Small intestine (tissue), 16 donors: ENCODE results near the gene POLR2F. TPM values are rescaled to one million over a fixed set of nuclear protein-coding genes. Genes with fewer than 3 reads are reported as not detected.

Experiments used
- DNase-seq, 2 donors: peaks; one replicate each; pipeline versions ENCODE4 v3.0.0 to v3.0.0-alpha.2; 2013
- FAIRE-seq: peaks from 2 replicates; lab custom pipeline; 2012; peaks lifted over from hg19 to GRCh38; lab: Jason Lieb, UNC
- H3K27ac ChIP-seq, 3 donors: one replicate each; pipeline ENCODE4 v1.5.1; 2013; ENCODE audit warnings: low read length in 2 of 3, mild to moderate bottlenecking in 2 of 3, control low read depth in 1 of 3, inconsistent platforms in 1 of 3, low read depth in 1 of 3, moderate library complexity in 1 of 3
- H3K27me3 ChIP-seq, 3 donors: one replicate each; pipeline ENCODE4 v1.6.1; 2013; ENCODE audit warnings: low read length in 3 of 3, inconsistent platforms in 1 of 3; ENCODE audit not compliant: control insufficient read depth in 3 of 3, insufficient read depth in 3 of 3
- H3K36me3 ChIP-seq, 3 donors: one replicate each; pipeline ENCODE4 v1.6.1; 2013; ENCODE audit warnings: low read length in 3 of 3, inconsistent platforms in 1 of 3, low read depth in 1 of 3, mild to moderate bottlenecking in 1 of 3, moderate library complexity in 1 of 3; ENCODE audit not compliant: control insufficient read depth in 3 of 3, insufficient read depth in 2 of 3
- H3K4me1 ChIP-seq, 3 donors: one replicate each; pipeline ENCODE4 v1.6.1; 2013; ENCODE audit warnings: low read length in 2 of 3, inconsistent platforms in 1 of 3, low read depth in 1 of 3, mild to moderate bottlenecking in 1 of 3, moderate library complexity in 1 of 3; ENCODE audit not compliant: control insufficient read depth in 3 of 3, insufficient read depth in 2 of 3
- H3K4me3 ChIP-seq, 3 donors: one replicate each; pipeline ENCODE4 v1.5.1; 2013; ENCODE audit warnings: low read length in 3 of 3, control low read depth in 1 of 3, inconsistent platforms in 1 of 3, low read depth in 1 of 3, mild to moderate bottlenecking in 1 of 3, moderate library complexity in 1 of 3
- H3K9me3 ChIP-seq, 2 donors: one replicate each; pipeline ENCODE4 v1.6.1; 2013; ENCODE audit warnings: low read depth in 1 of 2, low read length in 1 of 2; ENCODE audit not compliant: control insufficient read depth in 2 of 2, insufficient read depth in 1 of 2
- WGBS, 3 donors: extraction: QIAGEN DNeasy Blood & Tissue Kit; methylation state at CpG; one replicate each; pipeline ENCODE4 v1.1.7; 2013; 5-methylcytosine and 5-hydroxymethylcytosine counted together
- long read RNA-seq, 10 donors: transcript quantifications; one replicate each; lab custom pipeline, GENCODE V29; 2026
- polyA plus RNA-seq, 4 donors: library from polyadenylated mRNA; stranded (reverse) in 3 of 4; unstranded in 1 of 4; fragments of 200-250 nt in 3 of 4; fragments of 120-200 nt in 1 of 4; gene quantifications; one replicate each; pipeline versions ENCODE4 v1.2.1 to v1.2.3, GENCODE V29; 2013
- donor health status: healthy with polysubstance abuse.
- donor health status: control.
- donor health status: control.
- donor health status: Bipolar disorder and iron deficiency.
- donor health status: healthy.

Gene POLR2F
- 100 to 1,000 TPM in 3 of 4 donors, 10 to 100 TPM in 1; 53.7 to 146 (median 107) TPM for polyA plus RNA-seq
- long read RNA-seq, donor 1, transcript POLR2F-205 (5 exons, 2,106 nt), result major isoform, 79 of 100 reads
- long read RNA-seq, donor 1, partial matches to known transcripts, result 6 of 100 reads
- long read RNA-seq, donor 1, other reads (novel, unspliced or antisense), result 8 of 100 reads
- long read RNA-seq, donor 2, transcript POLR2F-205 (5 exons, 2,106 nt), result major isoform, 19 of 24 reads
- long read RNA-seq, donor 2, partial matches to known transcripts, result 0 of 24 reads
- long read RNA-seq, donor 2, other reads (novel, unspliced or antisense), result 5 of 24 reads
- long read RNA-seq, donor 3, transcript POLR2F-205 (5 exons, 2,106 nt), result major isoform, 29 of 46 reads
- long read RNA-seq, donor 3, partial matches to known transcripts, result 5 of 46 reads
- long read RNA-seq, donor 3, other reads (novel, unspliced or antisense), result 5 of 46 reads
- long read RNA-seq, donor 4, partial matches to known transcripts, result 0 of 2 reads
- long read RNA-seq, donor 4, other reads (novel, unspliced or antisense), result 0 of 2 reads
- long read RNA-seq, donor 5, transcript POLR2F-205 (5 exons, 2,106 nt), result major isoform, 10 of 15 reads
- long read RNA-seq, donor 5, partial matches to known transcripts, result 0 of 15 reads
- long read RNA-seq, donor 5, other reads (novel, unspliced or antisense), result 0 of 15 reads
- long read RNA-seq, donor 6, transcript POLR2F-205 (5 exons, 2,106 nt), result major isoform, 26 of 34 reads
- long read RNA-seq, donor 6, partial matches to known transcripts, result 6 of 34 reads
- long read RNA-seq, donor 6, other reads (novel, unspliced or antisense), result 0 of 34 reads
- long read RNA-seq, donor 7, transcript POLR2F-205 (5 exons, 2,106 nt), result major isoform, 105 of 141 reads
- long read RNA-seq, donor 7, partial matches to known transcripts, result 21 of 141 reads
- long read RNA-seq, donor 7, other reads (novel, unspliced or antisense), result 13 of 141 reads
- long read RNA-seq, donor 8, transcript POLR2F-205 (5 exons, 2,106 nt), result major isoform, 7 of 12 reads
- long read RNA-seq, donor 8, partial matches to known transcripts, result 5 of 12 reads
- long read RNA-seq, donor 8, other reads (novel, unspliced or antisense), result 0 of 12 reads
- long read RNA-seq, donor 9, transcript POLR2F-205 (5 exons, 2,106 nt), result major isoform, 7 of 7 reads
- long read RNA-seq, donor 9, partial matches to known transcripts, result 0 of 7 reads
- long read RNA-seq, donor 9, other reads (novel, unspliced or antisense), result 0 of 7 reads
- long read RNA-seq, donor 10, transcript POLR2F-205 (5 exons, 2,106 nt), result major isoform, 51 of 63 reads
- long read RNA-seq, donor 10, transcript POLR2F-214 (1 exons, 1,612 nt), result minor isoform, 5 of 63 reads
- long read RNA-seq, donor 10, partial matches to known transcripts, result 7 of 63 reads
- long read RNA-seq, donor 10, other reads (novel, unspliced or antisense), result 0 of 63 reads

DNA sequence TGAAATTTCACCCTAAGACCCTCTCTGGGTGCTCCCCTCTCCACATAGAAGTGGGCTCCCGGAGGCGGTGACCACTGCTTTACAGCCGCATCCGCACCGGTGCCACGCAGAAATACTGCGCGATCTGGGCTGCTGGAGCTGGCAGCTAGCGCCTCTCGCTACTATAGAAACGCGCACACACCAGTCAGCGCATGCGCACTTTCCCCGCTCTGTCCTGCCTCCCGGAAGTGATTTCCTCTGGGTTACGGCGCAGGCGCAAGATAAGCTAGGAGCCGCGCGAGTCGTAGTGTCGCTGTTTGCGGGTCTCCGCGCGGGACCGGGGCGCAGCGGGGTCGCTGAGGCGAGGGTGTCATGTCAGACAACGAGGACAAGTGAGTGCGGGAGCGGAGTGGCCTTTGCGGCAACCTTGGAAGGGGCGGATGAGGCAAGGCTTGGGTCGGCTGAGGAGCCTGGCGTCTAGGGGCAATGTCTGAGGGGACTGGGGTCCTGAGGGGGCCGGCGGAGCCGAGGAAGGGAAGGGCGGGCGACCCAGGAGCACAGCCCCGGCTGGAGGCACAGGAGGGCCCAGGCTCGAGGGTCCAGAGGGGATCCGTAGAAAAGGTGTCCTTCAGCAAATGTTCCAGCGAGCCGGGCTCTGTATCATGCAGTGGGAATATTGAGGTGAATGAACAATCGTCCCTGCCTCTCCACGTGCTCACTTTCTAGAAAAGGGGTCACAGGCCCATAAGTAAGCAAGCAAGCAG is at the start of gene POLR2F, which contains the start of gene C22orf23:
Gene POLR2F (plus strand): TSS at position 263 of the 743 bp plus-strand sequence. CDS start 89 bp downstream, at position 352.
Gene C22orf23 (minus strand): TSS at position 165 of the 743 bp plus-strand sequence. CDS start 452 bp downstream, outside the sequence.
- no peak for FAIRE-seq
- DNase-seq, result peak; percentile 97
- 0% methylated on average over 45 to 52 of the region's 52 CpGs for WGBS, 3 donors
- Histone ChIP-seq H3K9me3 (no peaks in the 10 kb centered on the region), H3K4me1 (peaks cover 0 to 10% (median 7%) of the 10 kb centered on the region in 3 donors), H3K27me3 (peaks cover 0 to 20% (median 0%) of the 10 kb centered on the region in 3 donors), H3K27ac (peak within 1 kb of the TSS in 2 of 3 donors; percentile 25 to 81), H3K36me3 (peaks cover 2 to 26% (median 8%) of the 10 kb centered on the region in 3 donors), H3K4me3 (peak within 1 kb of the TSS; percentile 79 to 96 (median 84))

DNA sequence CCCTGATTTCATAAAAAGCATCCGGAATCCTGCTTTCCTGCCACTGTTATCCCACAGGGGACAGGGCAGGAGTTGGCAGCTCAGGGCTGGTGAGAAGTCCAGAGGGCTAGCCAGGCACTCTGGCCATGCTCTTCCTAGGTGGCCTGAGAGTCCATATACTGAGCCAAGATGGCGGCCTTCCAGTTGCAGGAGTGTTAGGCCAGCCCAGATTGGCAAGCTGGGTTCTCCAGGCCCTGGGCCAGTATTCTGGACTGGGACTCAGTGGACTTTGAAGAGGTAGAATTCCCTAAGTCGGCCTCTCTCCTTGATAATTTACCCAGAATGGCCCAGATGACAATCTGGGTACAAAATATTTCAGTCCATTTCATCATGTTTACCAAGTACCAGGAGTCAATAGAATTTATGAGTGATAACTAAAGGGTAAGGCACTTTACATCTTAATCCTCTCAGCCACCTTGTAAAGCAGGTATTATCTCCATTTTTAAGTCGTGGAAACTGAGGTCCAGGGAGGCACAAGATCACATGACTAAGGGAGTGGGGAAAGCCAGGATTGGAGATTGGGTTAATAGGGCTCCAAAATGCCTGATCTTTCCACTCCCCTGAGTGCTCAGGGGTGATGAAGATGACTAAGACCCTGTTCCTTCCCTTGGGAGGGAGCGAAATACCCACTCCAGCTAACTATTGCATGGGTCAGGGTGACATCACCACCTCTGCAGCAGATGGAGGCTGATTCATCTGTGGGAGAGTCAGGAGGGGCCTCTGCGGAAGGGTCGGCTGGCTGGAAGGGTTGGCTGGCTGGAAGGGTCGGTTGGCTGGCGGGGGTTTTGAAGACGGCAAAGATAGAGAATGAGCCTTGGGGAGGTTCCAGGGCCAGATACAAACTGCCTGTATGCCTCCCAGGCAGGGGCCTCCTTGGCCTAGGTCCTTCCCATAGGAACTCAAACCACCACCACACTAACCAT is 48.6 kb upstream of the POLR2F start:
- no peak overlapping the region for H3K4me3 ChIP-seq
- FAIRE-seq (no peak), DNase-seq (no peak)

DNA sequence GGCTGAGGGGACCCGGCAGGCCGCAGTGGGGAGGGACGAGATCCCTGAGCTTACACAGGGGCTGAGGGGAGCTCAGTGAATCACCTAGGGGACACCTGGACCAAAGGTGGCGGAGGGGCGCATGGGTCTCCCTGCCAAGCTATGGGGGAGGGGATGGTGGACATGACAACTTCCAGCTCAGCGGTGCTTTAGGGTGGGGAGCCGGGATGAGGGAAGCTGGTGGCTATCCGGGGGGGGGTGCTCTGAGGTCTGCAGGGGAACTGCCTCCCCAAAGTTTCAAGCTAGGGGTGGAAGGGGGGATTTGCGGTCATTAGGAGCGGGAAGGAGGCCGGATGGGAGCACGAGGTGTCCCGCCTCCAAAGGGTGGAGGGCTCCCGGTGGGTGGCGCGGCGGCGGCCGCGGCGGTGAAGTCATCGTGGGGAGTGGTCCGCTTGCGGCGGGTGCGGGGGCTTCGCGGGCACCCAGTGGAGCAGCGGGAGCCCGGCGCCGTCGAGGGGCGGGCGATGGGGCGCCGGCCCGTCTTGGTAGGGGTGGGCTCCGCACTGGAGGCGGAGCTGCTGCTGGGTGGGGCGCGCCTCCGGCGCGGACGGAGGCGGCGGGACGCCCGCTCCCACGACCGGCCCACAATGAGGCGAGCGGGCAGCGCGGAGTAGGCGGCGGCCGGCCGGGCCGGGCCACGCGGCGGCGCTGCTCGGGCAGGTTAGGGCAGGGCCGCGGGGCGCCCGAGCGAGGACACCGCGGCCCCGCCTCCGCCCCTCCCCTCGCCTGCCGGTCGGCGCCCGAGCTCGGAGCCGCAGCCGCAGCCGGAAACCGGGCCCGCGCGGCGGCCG is 47.8 kb upstream of the POLR2F start, which contains the start of gene MICALL1:
Gene MICALL1 (plus strand): TSS at position 764 of the 830 bp plus-strand sequence. CDS start 126 bp downstream, outside the sequence.
- Histone ChIP-seq H3K27ac (peak within 1 kb of the TSS; percentile 10 to 82 (median 77)), H3K4me3 (peak within 1 kb of the TSS; percentile 73 to 97 (median 91)), H3K9me3 (no peaks in the 10 kb centered on the region), H3K27me3 (no peaks in the 10 kb centered on the region), H3K36me3 (peaks cover 0 to 12% (median 0%) of the 10 kb centered on the region in 3 donors), H3K4me1 (no peaks in the 10 kb centered on the region)
- DNase-seq (peak; percentile 68 to 87), FAIRE-seq (no peak)
- WGBS, 3 donors, result 5 to 16% (median 15%) methylated on average over 36 to 90 of the region's 90 CpGs

More for the DNA sequence above, 48.6 kb upstream of the POLR2F start:
- H3K27ac ChIP-seq, result peak overlapping the region in 2 of 3 donors; percentile 10 to 68
- H3K9me3 ChIP-seq, result no peaks in the 10 kb centered on the region
- H3K4me1 ChIP-seq, result no peaks in the 10 kb centered on the region
- H3K27me3 ChIP-seq, result no peaks in the 10 kb centered on the region
- 79 to 88% (median 81%) methylated on average over 10 of the region's 10 CpGs for WGBS, 3 donors
- peaks cover 0 to 6% (median 0%) of the 10 kb centered on the region in 3 donors for H3K36me3 ChIP-seq

DNA sequence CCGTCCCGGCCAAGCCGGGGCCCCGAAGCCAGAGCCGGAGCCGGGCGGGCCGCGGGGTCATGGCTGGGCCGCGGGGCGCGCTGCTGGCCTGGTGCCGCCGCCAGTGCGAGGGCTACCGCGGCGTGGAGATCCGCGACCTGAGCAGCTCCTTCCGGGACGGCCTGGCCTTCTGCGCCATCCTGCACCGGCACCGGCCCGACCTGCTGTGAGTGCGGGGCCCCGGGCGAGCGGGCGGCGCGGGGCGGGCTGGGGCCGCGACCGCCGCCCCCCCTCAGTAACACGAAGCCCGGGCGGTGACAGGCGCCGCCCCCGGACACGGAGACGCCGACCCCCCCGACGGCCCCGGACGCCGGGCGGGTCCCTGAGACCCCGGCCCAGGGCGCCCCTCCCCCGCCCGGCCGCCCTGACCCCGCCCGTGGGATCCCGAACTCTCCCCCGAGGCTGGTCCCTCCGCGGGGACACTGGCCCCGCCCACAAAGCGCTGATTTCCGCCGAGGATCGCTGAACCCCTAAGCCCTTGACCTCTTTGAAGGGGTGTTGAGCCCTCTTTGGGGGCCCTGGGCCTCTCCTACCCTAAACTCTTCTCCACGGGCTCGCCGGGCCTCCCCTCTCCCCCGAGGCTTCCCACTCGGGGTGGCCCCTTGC is 47.0 kb upstream of the POLR2F start:
- peak overlapping the region in 2 of 3 donors; percentile 77 to 82 for H3K27ac ChIP-seq
- peak in 1 of 2 donors; percentile 45 for DNase-seq
- H3K27me3 ChIP-seq, result no peaks in the 10 kb centered on the region
- H3K36me3 ChIP-seq, result peaks cover 0 to 18% (median 0%) of the 10 kb centered on the region in 3 donors
- peak overlapping the region; percentile 73 to 97 (median 91) for H3K4me3 ChIP-seq
- FAIRE-seq, result no peak
- 1 to 10% (median 1%) methylated on average over 9 to 75 of the region's 75 CpGs for WGBS, 3 donors
- H3K9me3 ChIP-seq, result no peaks in the 10 kb centered on the region
- no peaks in the 10 kb centered on the region for H3K4me1 ChIP-seq

DNA sequence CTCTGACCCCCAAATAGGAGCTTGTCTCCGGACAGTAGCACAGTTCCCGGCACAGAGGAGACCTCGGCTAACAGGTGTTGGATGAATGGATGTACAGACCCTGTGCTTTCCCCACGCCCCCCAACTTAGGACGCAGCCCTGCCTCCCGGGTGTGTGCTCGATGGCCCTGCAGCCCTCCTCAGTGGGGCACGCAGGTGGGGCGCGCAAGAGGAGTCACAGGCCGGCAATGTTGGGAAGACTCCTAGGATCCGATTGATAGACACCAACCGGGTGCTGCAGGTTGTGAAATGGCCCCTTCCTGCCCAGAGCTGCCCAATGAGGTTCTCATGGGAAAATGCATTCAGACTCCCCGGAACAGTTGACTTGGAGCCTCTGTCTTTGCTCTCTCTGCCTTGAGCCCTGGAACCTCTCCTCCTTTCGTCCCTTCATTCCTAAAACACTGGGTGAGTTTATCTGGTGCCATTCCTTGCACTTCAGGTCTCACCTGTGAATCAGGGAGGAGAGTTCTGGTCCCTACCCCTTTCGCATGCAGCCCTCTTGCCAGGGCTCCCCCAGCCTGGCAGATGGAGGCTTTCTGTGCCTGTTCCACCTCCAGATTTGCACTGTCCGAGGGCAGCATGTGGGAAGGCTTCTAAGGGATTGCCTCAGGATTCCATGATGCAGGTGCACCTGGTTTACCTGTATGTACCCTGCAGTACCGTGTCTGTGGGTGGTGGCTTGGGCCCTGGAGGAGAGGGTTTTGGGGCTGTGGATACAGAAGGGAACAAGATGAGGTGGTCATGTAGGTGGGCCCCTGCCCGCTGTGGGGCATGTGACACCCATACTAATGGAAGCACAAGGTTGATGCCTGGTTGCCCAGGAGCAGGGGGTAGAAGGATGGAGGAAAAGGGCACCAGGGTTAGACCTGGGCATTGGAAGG is 46.2 kb upstream of the POLR2F start:
- Histone ChIP-seq H3K36me3 (peaks cover 0 to 26% (median 0%) of the 10 kb centered on the region in 3 donors), H3K9me3 (no peaks in the 10 kb centered on the region), H3K27me3 (no peaks in the 10 kb centered on the region), H3K4me3 (peak overlapping the region in 2 of 3 donors; percentile 73 to 91), H3K4me1 (no peaks in the 10 kb centered on the region), H3K27ac (peak overlapping the region in 1 of 3 donors; percentile 82)
- no peak for DNase-seq
- WGBS, 3 donors, result 30 to 49% (median 41%) methylated on average over 18 to 19 of the region's 19 CpGs
- FAIRE-seq, result no peak
